ENCODE measurements around the gene ADCK1.

Gene ADCK1

GRCh38 chr14:77921818-77922217 is 121.9 kb downstream of the ADCK1 start:
- Histone ChIP-seq H2AFZ (no peak overlapping the region), H3K27me3 (ENCODE audit: control insufficient read depth, insufficient read depth, low read length) (no peaks in the 10 kb centered on the region), H3K9ac (no peak overlapping the region), H3K4me1 (no peaks in the 10 kb centered on the region), H3K36me3 (ENCODE audit: control insufficient read depth, insufficient read depth, low read length) (no peaks in the 10 kb centered on the region), H3K79me2 (no peaks in the 10 kb centered on the region), H3K27ac (no peak overlapping the region), H3K4me3 (ENCODE audit: low read depth, low read length) (no peak overlapping the region), H3K9me3 (ENCODE audit: control insufficient read depth, low read length) (no peaks in the 10 kb centered on the region), H3K4me2 (ENCODE audit: low read length) (no peak overlapping the region)
- no peak for TF ChIP-seq CTCF (IDR thresholded peaks at IDR 0.05)

GRCh38 chr14:77923131-77923936 is 123.4 kb downstream of the ADCK1 start:
- H2AFZ ChIP-seq: no peak overlapping the region
- no peak overlapping the region for H3K27ac ChIP-seq
- no peak overlapping the region for H3K9ac ChIP-seq
- no peak for TF ChIP-seq CTCF (IDR thresholded peaks at IDR 0.05)
- no peaks in the 10 kb centered on the region for H3K36me3 ChIP-seq (ENCODE audit: control insufficient read depth, insufficient read depth, low read length)
- H3K27me3 ChIP-seq (ENCODE audit: control insufficient read depth, insufficient read depth, low read length): no peaks in the 10 kb centered on the region
- H3K4me3 ChIP-seq (ENCODE audit: low read depth, low read length): no peak overlapping the region
- no peaks in the 10 kb centered on the region for H3K79me2 ChIP-seq
- H3K4me2 ChIP-seq (ENCODE audit: low read length): no peak overlapping the region
- H3K4me1 ChIP-seq: no peaks in the 10 kb centered on the region
- H3K9me3 ChIP-seq (ENCODE audit: control insufficient read depth, low read length): no peaks in the 10 kb centered on the region

- Histone ChIP-seq H3K27me3 (ENCODE audit: control insufficient read depth, insufficient read depth, low read length) (no peaks in the 10 kb centered on the region), H3K4me2 (ENCODE audit: low read length) (no peak overlapping the region), H3K79me2 (no peaks in the 10 kb centered on the region), H3K4me3 (ENCODE audit: low read depth, low read length) (no peak overlapping the region), H3K9ac (no peak overlapping the region), H3K4me1 (no peaks in the 10 kb centered on the region), H3K9me3 (ENCODE audit: control insufficient read depth, low read length) (no peaks in the 10 kb centered on the region), H3K27ac (no peak overlapping the region), H3K36me3 (ENCODE audit: control insufficient read depth, insufficient read depth, low read length) (no peaks in the 10 kb centered on the region), H2AFZ (no peak overlapping the region)
- no peak for TF ChIP-seq CTCF (IDR thresholded peaks at IDR 0.05)
Observed at GRCh38 chr14:77924141-77924948, 124.4 kb downstream of the ADCK1 start.

- Histone ChIP-seq H2AFZ (no peak overlapping the region), H3K79me2 (no peaks in the 10 kb centered on the region), H3K4me3 (ENCODE audit: low read depth, low read length) (no peak overlapping the region), H3K4me2 (ENCODE audit: low read length) (no peak overlapping the region), H3K9ac (no peak overlapping the region), H3K27me3 (ENCODE audit: control insufficient read depth, insufficient read depth, low read length) (no peaks in the 10 kb centered on the region), H3K27ac (no peak overlapping the region), H3K4me1 (no peaks in the 10 kb centered on the region), H3K9me3 (ENCODE audit: control insufficient read depth, low read length) (no peaks in the 10 kb centered on the region), H3K36me3 (ENCODE audit: control insufficient read depth, insufficient read depth, low read length) (no peaks in the 10 kb centered on the region)
- no peak for TF ChIP-seq CTCF (IDR thresholded peaks at IDR 0.05)
Observed at GRCh38 chr14:77926942-77927341, 127.0 kb downstream of the ADCK1 start.

Data from parathyroid adenoma (tissue), 2 donors.